Brain microvascular endothelial cell (primary cell): ENCODE results near the gene STK4.

ENCODE experiments used
- DNase-seq: peaks from one replicate; pipeline ENCODE4 v3.0.0-alpha.2; 2020
- H3K27ac ChIP-seq: fragments of 250-450 bp; sonication (Bioruptor Pico); 2 replicates; pipeline ENCODE4 v1.5.1; 2020; ENCODE audit warnings: mild to moderate bottlenecking, moderate library complexity
- H3K27me3 ChIP-seq: fragments of 250-450 bp; sonication (Bioruptor Pico); replicated peaks from 2 replicates; pipeline ENCODE4 v1.5.1; 2020; ENCODE audit warnings: mild to moderate bottlenecking
- H3K36me3 ChIP-seq: fragments of 250-450 bp; sonication (Bioruptor Pico); replicated peaks from 2 replicates; pipeline ENCODE4 v1.5.1; 2020; ENCODE audit warnings: mild to moderate bottlenecking
- H3K4me3 ChIP-seq: 2 replicates; pipeline ENCODE4 v1.5.1; 2011; ENCODE audit warnings: low read depth, mild to moderate bottlenecking, control low read depth, low read length, moderate library complexity
- in situ Hi-C: cut with HindIII; loops from 2 replicates; pipeline ENCODE4 v1.10.0; 2017; ENCODE audit warnings: low sequenced_read_pairs, low pct_ligation_motif_present
- TF ChIP-seq, protein P1 (sequence below): IDR thresholded peaks from 2 replicates; pipeline ENCODE4 v1.5.1; 2011; ENCODE audit warnings: low read depth, mild to moderate bottlenecking, moderate library complexity, low read length, control low read depth, inconsistent platforms; ENCODE audit errors: missing control alignments

STK4 gene

DNA sequence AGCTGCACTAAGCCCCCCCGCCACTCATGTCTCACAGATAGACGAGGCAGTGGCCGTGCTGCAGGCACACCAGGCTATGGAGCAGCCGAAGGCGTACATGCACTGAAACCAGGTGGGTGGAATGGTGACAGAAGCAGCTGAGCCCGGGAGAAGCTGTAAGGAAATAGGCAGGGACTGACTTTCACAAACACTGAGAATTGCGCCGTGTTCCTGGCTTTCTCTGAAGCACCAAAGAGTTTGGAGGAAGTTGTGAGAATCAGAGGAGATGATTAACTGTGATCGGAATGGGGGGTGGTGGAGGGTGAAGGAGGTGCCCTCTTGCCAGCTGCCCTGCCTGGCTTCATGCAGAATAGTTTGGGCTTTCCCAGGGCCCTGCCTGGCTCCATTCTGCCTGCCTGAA, 27.7 kb upstream of the STK4 start:
- H3K4me3 ChIP-seq, result no peak overlapping the region
- in situ Hi-C loops, result no loop called here
- H3K27me3 ChIP-seq, result no peaks in the 10 kb centered on the region
- TF ChIP-seq, protein P1, sequence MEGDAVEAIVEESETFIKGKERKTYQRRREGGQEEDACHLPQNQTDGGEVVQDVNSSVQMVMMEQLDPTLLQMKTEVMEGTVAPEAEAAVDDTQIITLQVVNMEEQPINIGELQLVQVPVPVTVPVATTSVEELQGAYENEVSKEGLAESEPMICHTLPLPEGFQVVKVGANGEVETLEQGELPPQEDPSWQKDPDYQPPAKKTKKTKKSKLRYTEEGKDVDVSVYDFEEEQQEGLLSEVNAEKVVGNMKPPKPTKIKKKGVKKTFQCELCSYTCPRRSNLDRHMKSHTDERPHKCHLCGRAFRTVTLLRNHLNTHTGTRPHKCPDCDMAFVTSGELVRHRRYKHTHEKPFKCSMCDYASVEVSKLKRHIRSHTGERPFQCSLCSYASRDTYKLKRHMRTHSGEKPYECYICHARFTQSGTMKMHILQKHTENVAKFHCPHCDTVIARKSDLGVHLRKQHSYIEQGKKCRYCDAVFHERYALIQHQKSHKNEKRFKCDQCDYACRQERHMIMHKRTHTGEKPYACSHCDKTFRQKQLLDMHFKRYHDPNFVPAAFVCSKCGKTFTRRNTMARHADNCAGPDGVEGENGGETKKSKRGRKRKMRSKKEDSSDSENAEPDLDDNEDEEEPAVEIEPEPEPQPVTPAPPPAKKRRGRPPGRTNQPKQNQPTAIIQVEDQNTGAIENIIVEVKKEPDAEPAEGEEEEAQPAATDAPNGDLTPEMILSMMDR, result no peak
- peaks cover 46% of the 10 kb centered on the region for H3K36me3 ChIP-seq
- DNase-seq, result no peak
- no peak overlapping the region for H3K27ac ChIP-seq

DNA sequence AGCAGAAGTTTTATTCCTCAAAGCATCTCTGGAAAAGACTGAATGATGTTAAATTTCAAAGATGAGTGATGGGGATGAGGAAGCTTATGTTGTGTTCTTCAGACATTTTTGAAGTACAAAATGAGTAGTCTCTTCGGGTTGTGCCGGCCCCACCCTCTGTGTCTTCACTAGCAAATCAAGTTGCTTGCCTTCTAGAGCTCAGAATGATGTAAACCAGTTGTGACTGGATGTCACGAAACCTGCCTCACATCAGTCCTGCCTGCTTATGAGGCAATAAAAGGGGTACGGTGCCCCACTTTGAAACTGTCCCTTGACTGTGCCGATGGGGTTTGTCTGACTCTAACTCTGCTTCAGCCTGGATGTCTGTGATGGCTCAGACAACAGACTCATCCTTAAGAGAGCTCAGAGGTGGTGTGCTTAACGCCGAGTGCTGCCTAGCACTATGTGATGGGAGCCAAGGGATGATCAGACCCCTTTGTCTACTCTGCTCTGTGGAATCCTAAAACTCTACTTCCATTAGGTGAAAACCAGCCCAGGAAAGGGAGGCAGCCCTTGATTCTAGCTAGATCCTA, 25.1 kb upstream of the STK4 start:
- H3K36me3 ChIP-seq, result peaks cover 55% of the 10 kb centered on the region
- DNase-seq, result no peak
- in situ Hi-C loops, result no loop called here
- TF ChIP-seq, protein P1, result no peak
- H3K27me3 ChIP-seq, result no peaks in the 10 kb centered on the region
- H3K4me3 ChIP-seq, result no peak overlapping the region
- H3K27ac ChIP-seq, result no peak overlapping the region

DNA sequence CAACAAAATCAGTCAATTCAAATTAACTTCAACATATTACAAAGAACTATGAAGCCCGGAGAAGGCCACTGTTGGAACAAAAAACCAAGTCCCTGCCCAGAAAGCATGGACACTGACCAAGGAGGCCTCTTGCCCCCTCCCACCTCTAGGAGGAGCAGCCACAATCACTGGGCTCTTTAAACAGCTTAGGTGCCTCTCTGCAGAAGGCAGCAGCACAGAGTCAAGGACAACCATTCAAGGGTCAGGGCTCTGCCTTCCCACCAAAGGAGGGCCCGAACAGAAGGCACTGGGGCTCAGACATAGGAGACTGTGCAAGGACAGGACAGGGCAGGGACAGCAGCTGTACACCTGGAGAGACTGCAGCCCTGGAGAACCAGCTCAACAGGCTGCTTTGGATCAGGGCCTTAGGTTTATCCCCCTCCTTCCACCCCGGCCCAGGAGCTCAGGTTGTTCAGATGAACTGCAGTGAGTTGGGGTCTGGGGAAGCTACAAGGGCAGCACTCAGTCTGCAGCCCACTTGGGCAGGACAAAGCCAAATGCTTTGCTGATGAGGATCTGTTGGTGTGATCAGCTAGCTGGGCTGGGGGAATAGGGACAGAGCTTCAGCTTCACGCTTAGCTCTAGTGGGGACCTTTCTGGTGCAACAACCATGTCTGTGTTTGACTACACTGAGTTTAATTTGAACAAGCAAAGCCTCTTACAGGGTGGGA, 23.9 kb upstream of the STK4 start:
- in situ Hi-C loops, result no loop called here

DNA sequence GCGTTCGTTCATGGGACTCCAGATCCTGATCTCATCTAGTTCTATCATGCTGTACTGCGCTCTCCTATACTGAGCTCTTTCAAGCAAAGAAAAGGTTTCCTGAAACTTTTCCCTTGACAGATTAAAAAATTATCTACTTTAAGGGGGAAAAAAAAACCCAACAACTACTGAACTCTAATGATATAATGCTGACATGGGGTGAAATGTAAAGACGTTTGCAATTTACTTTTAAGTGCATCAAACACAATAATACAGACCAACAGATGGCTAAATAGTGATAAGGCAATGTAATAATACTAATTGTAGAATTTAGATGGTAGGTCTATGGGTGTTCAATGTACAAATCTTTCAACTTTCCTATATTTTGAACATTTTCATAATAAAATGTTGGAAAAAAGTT, 22.5 kb upstream of the STK4 start:
- in situ Hi-C loops, result no loop called here
- no peak for DNase-seq
- Histone ChIP-seq H3K27me3 (no peaks in the 10 kb centered on the region), H3K27ac (no peak overlapping the region), H3K36me3 (peaks cover 55% of the 10 kb centered on the region), H3K4me3 (no peak overlapping the region)
- TF ChIP-seq, protein P1, result no peak

More for the DNA sequence above, 23.9 kb upstream of the STK4 start:
- TF ChIP-seq, protein P1, result peak; percentile 25
- no peaks in the 10 kb centered on the region for H3K27me3 ChIP-seq
- no peak overlapping the region for H3K27ac ChIP-seq
- H3K4me3 ChIP-seq, result no peak overlapping the region
- no peak for DNase-seq
- H3K36me3 ChIP-seq, result peaks cover 52% of the 10 kb centered on the region

DNA sequence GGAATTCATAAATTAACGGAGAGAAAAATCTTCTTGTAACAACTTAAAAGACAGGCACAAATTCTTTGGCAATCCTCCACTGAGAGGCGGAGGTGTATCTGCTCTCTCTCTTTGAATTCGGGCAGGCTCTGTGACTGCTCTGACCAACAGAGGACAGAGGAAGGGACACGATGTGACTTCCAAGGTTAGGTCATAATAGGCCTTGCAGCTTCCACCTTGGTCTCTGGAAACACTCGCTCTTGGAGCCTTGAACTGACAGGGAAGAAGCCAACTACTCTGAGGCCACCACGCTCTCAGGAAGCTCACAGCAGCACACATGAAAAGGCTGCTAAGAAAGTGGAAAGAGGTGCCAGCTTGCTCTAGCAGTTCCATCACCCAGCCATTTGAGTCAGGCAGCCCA, 21.1 kb upstream of the STK4 start:
- in situ Hi-C loops, result no loop called here
- no peak overlapping the region for H3K4me3 ChIP-seq
- no peak for DNase-seq
- H3K27me3 ChIP-seq, result no peaks in the 10 kb centered on the region
- H3K36me3 ChIP-seq, result peaks cover 65% of the 10 kb centered on the region
- TF ChIP-seq, protein P1, result no peak
- H3K27ac ChIP-seq, result no peak overlapping the region
